Neural progenitor cell (in vitro differentiated cells): ENCODE results near the gene ATP2B3. TPM values are rescaled to one million over a fixed set of nuclear protein-coding genes. Genes with fewer than 3 reads are reported as not detected.

Experiments
- DNase-seq: peaks from one replicate; pipeline ENCODE4 v3.0.0-alpha.2; 2016; ENCODE audit warnings: low spot score
- H2AFZ ChIP-seq: fragments of 200-600 bp; sonication (generic); replicated peaks from 2 replicates; pipeline ENCODE4 v1.6.1; 2016; ENCODE audit warnings: antibody characterized with exemption
- H3F3A ChIP-seq: fragments of 200-600 bp; sonication (generic); 2 replicates; pipeline ENCODE4 v1.6.1; 2016; ENCODE audit warnings: antibody characterized with exemption, low read depth
- H3K27ac ChIP-seq: fragments of 200-600 bp; sonication (generic); 2 replicates; pipeline ENCODE4 v1.5.1; 2016; ENCODE audit warnings: mild to moderate bottlenecking
- H3K27me3 ChIP-seq: fragments of 200-600 bp; sonication (generic); 2 replicates; pipeline ENCODE4 v1.6.1; 2016; ENCODE audit warnings: mild to moderate bottlenecking, moderate library complexity
- H3K36me3 ChIP-seq: fragments of 200-600 bp; sonication (generic); 2 replicates; pipeline ENCODE4 v1.5.1; 2016
- H3K4me1 ChIP-seq: fragments of 200-600 bp; sonication (generic); 2 replicates; pipeline ENCODE4 v1.6.1; 2016; ENCODE audit warnings: mixed run types
- H3K4me2 ChIP-seq: fragments of 200-600 bp; sonication (generic); 2 replicates; pipeline ENCODE4 v1.6.1; 2016
- H3K4me3 ChIP-seq: fragments of 200-600 bp; sonication (generic); 2 replicates; pipeline ENCODE4 v1.5.1; 2016
- H3K79me2 ChIP-seq: fragments of 200-600 bp; sonication (generic); 2 replicates; pipeline ENCODE4 v1.6.1; 2016; ENCODE audit warnings: low read depth
- H3K9ac ChIP-seq: fragments of 200-600 bp; sonication (generic); 2 replicates; pipeline ENCODE4 v1.6.1; 2016
- H3K9me3 ChIP-seq: fragments of 200-600 bp; sonication (generic); 2 replicates; pipeline ENCODE4 v1.5.1; 2016; ENCODE audit warnings: low read depth
- H4K20me1 ChIP-seq: fragments of 200-600 bp; sonication (generic); 2 replicates; pipeline ENCODE4 v1.6.1; 2016; ENCODE audit warnings: low read depth
- H3K27ac Mint-ChIP-seq: 3 replicates; pipeline ENCODE4 v1.8.0; 2021; ENCODE audit warnings: mixed read lengths
- H3K27me3 Mint-ChIP-seq: 2 replicates; pipeline ENCODE4 v1.8.0; 2022; ENCODE audit warnings: low read depth, mild to moderate bottlenecking, inconsistent platforms, moderate library complexity, mixed read lengths; ENCODE audit not compliant: insufficient read depth
- H3K36me3 Mint-ChIP-seq: 3 replicates; pipeline ENCODE4 v1.8.0; 2021; ENCODE audit warnings: mixed read lengths
- H3K4me1 Mint-ChIP-seq: 3 replicates; pipeline ENCODE4 v1.8.0; 2021; ENCODE audit warnings: mixed read lengths
- H3K4me3 Mint-ChIP-seq: 3 replicates; pipeline ENCODE4 v1.8.0; 2021; ENCODE audit warnings: mild to moderate bottlenecking, moderate library complexity, mixed read lengths
- H3K9me3 Mint-ChIP-seq: 3 replicates; pipeline ENCODE4 v1.8.0; 2020; ENCODE audit warnings: mixed read lengths
- EZH2 ChIP-seq: fragments of 200-600 bp; sonication (generic); IDR thresholded peaks from 2 replicates; pipeline ENCODE4 v1.6.1; 2017; ENCODE audit warnings: antibody characterized with exemption, mild to moderate bottlenecking, moderate library complexity
- EZH2phosphoT487 ChIP-seq: fragments of 200-600 bp; sonication (generic); IDR thresholded peaks from 2 replicates; pipeline ENCODE4 v1.6.1; 2017; ENCODE audit warnings: antibody characterized with exemption
- total RNA-seq: library from RNA; depleted of rRNA; stranded (reverse); fragments of >200 nt; gene quantifications from 2 replicates; pipeline ENCODE4 v1.2.3, GENCODE V29; 2015; ENCODE audit warnings: low replicate concordance
- TF ChIP-seq, protein P1 (sequence below): fragments of 200-600 bp; sonication (generic); IDR thresholded peaks from 2 replicates; pipeline ENCODE4 v1.5.1; 2017; ENCODE audit warnings: antibody characterized with exemption, mild to moderate bottlenecking

Gene ATP2B3
- total RNA-seq, 1 donor from 2014 or later, result not detected

- Mint-ChIP-seq H3K4me1 (peaks cover 7% of the 10 kb centered on the region), H3K4me3 (no peak overlapping the region), H3K27ac (no peak overlapping the region), H3K9me3 (peaks cover 15% of the 10 kb centered on the region), H3K27me3 (peaks cover 22% of the 10 kb centered on the region), H3K36me3 (no peaks in the 10 kb centered on the region)
- Histone ChIP-seq H3K36me3 (no peaks in the 10 kb centered on the region), H3K4me3 (no peak overlapping the region), H3K27ac (no peak overlapping the region), H3K27me3 (peaks cover 69% of the 10 kb centered on the region), H3K4me2 (no peak overlapping the region), H3F3A (no peaks in the 10 kb centered on the region), H4K20me1 (no peaks in the 10 kb centered on the region), H2AFZ (no peak overlapping the region), H3K9me3 (no peaks in the 10 kb centered on the region), H3K79me2 (no peaks in the 10 kb centered on the region), H3K4me1 (no peaks in the 10 kb centered on the region), H3K9ac (no peak overlapping the region)
- DNase-seq, result no peak
- TF ChIP-seq EZH2phosphoT487 (no peak), EZH2 (no peak)
- TF ChIP-seq, protein P1, sequence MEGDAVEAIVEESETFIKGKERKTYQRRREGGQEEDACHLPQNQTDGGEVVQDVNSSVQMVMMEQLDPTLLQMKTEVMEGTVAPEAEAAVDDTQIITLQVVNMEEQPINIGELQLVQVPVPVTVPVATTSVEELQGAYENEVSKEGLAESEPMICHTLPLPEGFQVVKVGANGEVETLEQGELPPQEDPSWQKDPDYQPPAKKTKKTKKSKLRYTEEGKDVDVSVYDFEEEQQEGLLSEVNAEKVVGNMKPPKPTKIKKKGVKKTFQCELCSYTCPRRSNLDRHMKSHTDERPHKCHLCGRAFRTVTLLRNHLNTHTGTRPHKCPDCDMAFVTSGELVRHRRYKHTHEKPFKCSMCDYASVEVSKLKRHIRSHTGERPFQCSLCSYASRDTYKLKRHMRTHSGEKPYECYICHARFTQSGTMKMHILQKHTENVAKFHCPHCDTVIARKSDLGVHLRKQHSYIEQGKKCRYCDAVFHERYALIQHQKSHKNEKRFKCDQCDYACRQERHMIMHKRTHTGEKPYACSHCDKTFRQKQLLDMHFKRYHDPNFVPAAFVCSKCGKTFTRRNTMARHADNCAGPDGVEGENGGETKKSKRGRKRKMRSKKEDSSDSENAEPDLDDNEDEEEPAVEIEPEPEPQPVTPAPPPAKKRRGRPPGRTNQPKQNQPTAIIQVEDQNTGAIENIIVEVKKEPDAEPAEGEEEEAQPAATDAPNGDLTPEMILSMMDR, result no peak
Observed at GRCh38 chrX:153519569-153520286, 2.3 kb downstream of the ATP2B3 start.

DNA sequence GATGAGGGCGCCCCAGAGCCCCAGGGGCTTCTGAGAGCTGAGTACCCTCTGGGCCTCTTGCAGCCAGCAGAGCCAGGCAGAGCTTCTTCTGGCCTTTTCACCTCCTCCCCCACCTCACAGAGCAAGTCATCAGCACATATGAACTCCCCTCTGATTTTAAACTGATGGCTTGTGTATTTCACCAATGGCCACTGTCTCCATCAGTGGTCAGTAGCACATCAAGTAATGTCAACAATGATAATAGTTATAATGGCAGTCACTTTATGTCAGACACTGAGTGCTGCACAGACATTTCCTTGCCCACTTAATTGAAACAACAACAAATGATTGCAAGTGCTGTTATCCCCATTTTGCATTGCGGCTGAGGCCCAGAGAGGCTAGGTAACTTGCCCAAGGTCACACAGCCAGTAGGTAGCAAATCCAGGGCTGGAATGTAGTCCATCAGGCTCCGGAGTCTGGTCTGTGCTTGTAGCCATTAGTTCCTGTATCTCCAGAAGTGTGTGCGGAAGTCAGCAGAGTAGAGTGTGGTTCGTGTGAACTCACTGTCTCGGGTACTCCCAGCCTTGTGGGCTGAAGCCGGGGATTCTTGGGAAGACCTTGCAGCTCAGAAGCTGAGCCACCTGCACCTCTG, 3.0 kb downstream of the ATP2B3 start:
- H3K27me3 Mint-ChIP-seq, result peaks cover 22% of the 10 kb centered on the region
- H3K4me2 ChIP-seq, result no peak overlapping the region
- H3K27ac ChIP-seq, result no peak overlapping the region

GRCh38 chrX:153521034-153521433, 3.6 kb downstream of the ATP2B3 start:
- no peaks in the 10 kb centered on the region for H3K36me3 Mint-ChIP-seq
- H3K36me3 ChIP-seq, result no peaks in the 10 kb centered on the region
- H3K9ac ChIP-seq, result no peak overlapping the region
- no peak for TF ChIP-seq EZH2phosphoT487
- TF ChIP-seq, protein P1, result no peak
- no peak for TF ChIP-seq EZH2
- H3K4me3 Mint-ChIP-seq, result no peak overlapping the region
- peaks cover 8% of the 10 kb centered on the region for H3K4me1 Mint-ChIP-seq
- peaks cover 60% of the 10 kb centered on the region for H3K27me3 ChIP-seq
- no peaks in the 10 kb centered on the region for H3K79me2 ChIP-seq
- H3K4me3 ChIP-seq, result no peak overlapping the region
- H3K27ac Mint-ChIP-seq, result no peak overlapping the region
- no peak overlapping the region for H3K27ac ChIP-seq
- no peaks in the 10 kb centered on the region for H3K4me1 ChIP-seq
- no peak for DNase-seq
- H3F3A ChIP-seq, result no peaks in the 10 kb centered on the region
- no peaks in the 10 kb centered on the region for H4K20me1 ChIP-seq
- H3K4me2 ChIP-seq, result no peak overlapping the region
- H3K27me3 Mint-ChIP-seq, result peaks cover 22% of the 10 kb centered on the region
- H3K9me3 Mint-ChIP-seq, result peaks cover 13% of the 10 kb centered on the region
- H3K9me3 ChIP-seq, result no peaks in the 10 kb centered on the region
- H2AFZ ChIP-seq, result no peak overlapping the region

More for the DNA sequence above, 3.0 kb downstream of the ATP2B3 start:
- Mint-ChIP-seq H3K4me3 (no peak overlapping the region), H3K27ac (no peak overlapping the region), H3K36me3 (no peaks in the 10 kb centered on the region), H3K9me3 (peaks cover 15% of the 10 kb centered on the region), H3K4me1 (peaks cover 9% of the 10 kb centered on the region)
- Histone ChIP-seq H3F3A (no peaks in the 10 kb centered on the region), H3K4me1 (no peaks in the 10 kb centered on the region), H4K20me1 (no peaks in the 10 kb centered on the region), H3K79me2 (no peaks in the 10 kb centered on the region), H3K4me3 (no peak overlapping the region), H2AFZ (no peak overlapping the region), H3K36me3 (no peaks in the 10 kb centered on the region), H3K27me3 (peaks cover 67% of the 10 kb centered on the region), H3K9ac (no peak overlapping the region), H3K9me3 (no peaks in the 10 kb centered on the region)
- TF ChIP-seq, protein P1, result no peak
- TF ChIP-seq EZH2phosphoT487, result no peak
- no peak for TF ChIP-seq EZH2
- DNase-seq, result no peak
